ENCODE results near the gene ADAM11. TPM values are rescaled to one million over a fixed set of nuclear protein-coding genes. Genes with fewer than 3 reads are reported as not detected.

ADAM11 gene
- total and polyA plus RNA-seq, 2 of the 8 experiments (the other 6 are each of a cell fraction or from before 2014, with no cell fraction given), result 2.3 to 2.9 TPM

GRCh38 chr17:44779211-44780025, 20.6 kb downstream of the ADAM11 start:
- Histone ChIP-seq H2BK15ac (ENCODE audit: low read length) (peak overlapping the region; percentile 72; the same call in 1 of the 2 replicates), H4K5ac (ENCODE audit: insufficient read length, low read depth, low read length) (peak overlapping the region; percentile 4), H3K18ac (ENCODE audit: extremely low read depth, low read length) (no peak overlapping the region; the same call in none of the 2 replicates), H4K8ac (ENCODE audit: extremely low read depth, insufficient read depth, low read length) (peak overlapping the region; percentile 87), H3K14ac (ENCODE audit: insufficient read length) (no peak overlapping the region), H3K4me1 (replicated peaks in 1 of 4; ENCODE audit: control insufficient read depth in 3 of 4, insufficient read depth in 4 of 4, low read length in 3 of 4) (peaks cover 0 to 28% (median 19%) of the 10 kb centered on the region in 4 experiments; a peak in 6 of 7 replicates), H3K36me3 (ENCODE audit: control insufficient read depth in 2 of 4, insufficient read depth in 4 of 4, low read length in 3 of 4) (no peaks in the 10 kb centered on the region), H3K9me3 (ENCODE audit: insufficient read depth in 2 of 2, low read depth in 1 of 2, low read length in 1 of 2) (no peaks in the 10 kb centered on the region), H3K79me2 (ENCODE audit: control insufficient read depth in 1 of 2, insufficient read depth in 2 of 2, low read length in 2 of 2) (no peaks in the 10 kb centered on the region), H3K27ac (ENCODE audit: low read depth, low read length) (no peak overlapping the region), H3K56ac (replicated peaks; ENCODE audit: insufficient read length, low read depth, low read length) (no peak overlapping the region), H3K4ac (replicated peaks; ENCODE audit: insufficient read length, low read depth, low read length) (no peak overlapping the region), H3K4me3 (ENCODE audit: extremely low read depth in 1 of 4, insufficient read depth in 2 of 4, low read depth in 3 of 4, low read length in 4 of 4) (peak overlapping the region in 3 of 4 experiments; percentile 35 to 55 (median 48); a peak in 6 of 8 replicates), H2AFZ (ENCODE audit: low read length) (0 out of 2 replicates have a peak overlapping the region, but pooled peaks have one; percentile 37), H3K27me3 (replicated peaks in 1 of 4; ENCODE audit: control insufficient read depth in 3 of 4, extremely low read depth in 1 of 4, insufficient read depth in 3 of 4, low read length in 3 of 4) (peaks cover 3 to 18% (median 12%) of the 10 kb centered on the region in 4 experiments; a peak in 6 of 7 replicates), H2AK5ac (ENCODE audit: low read depth, low read length) (0 out of 2 replicates have a peak overlapping the region, but pooled peaks have one; percentile 9), H3K23ac (ENCODE audit: insufficient read length) (no peak overlapping the region), H3K9ac (replicated peaks in 1 of 4; ENCODE audit: extremely low read depth in 1 of 4, low read depth in 3 of 4, low read length in 3 of 4) (no peak overlapping the region; a peak in 1 of 7 replicates), H2BK120ac (replicated peaks; ENCODE audit: low read depth, low read length) (no peak overlapping the region), H3K79me1 (ENCODE audit: low read depth, low read length) (no peaks in the 10 kb centered on the region), H3K4me2 (ENCODE audit: insufficient read depth in 1 of 2, low read depth in 2 of 2, low read length in 2 of 2) (peak overlapping the region; percentile 0 to 79; a peak in 3 of 4 replicates), H2BK12ac (ENCODE audit: low read depth, low read length) (peak overlapping the region; percentile 50; the same call in 1 of the 2 replicates), H3K23me2 (ENCODE audit: low read depth, low read length) (peaks cover 6% of the 10 kb centered on the region; the same call in 1 of the 2 replicates), H4K91ac (replicated peaks; ENCODE audit: insufficient read length, low read length) (peak overlapping the region; percentile 34), H4K20me1 (replicated peaks in 1 of 2; ENCODE audit: control insufficient read depth in 1 of 2, insufficient read depth in 2 of 2, low read length in 2 of 2) (no peaks in the 10 kb centered on the region), H2BK5ac (ENCODE audit: low read depth, low read length) (peak overlapping the region; percentile 61; the same call in 1 of the 2 replicates), H2BK20ac (ENCODE audit: low read length) (0 out of 2 replicates have a peak overlapping the region, but pooled peaks have one; percentile 18)
- 49% methylated on average over 24 of the region's 36 CpGs; no CpG with 5 or more reads in 1 of the 2 experiments for WGBS, 2 experiments (ENCODE audit: extremely low coverage in 1 of 2, insufficient coverage in 1 of 2, insufficient read length in 1 of 2, insufficient replicate concordance in 2 of 2, low coverage in 1 of 2, low lambda C conversion rate in 2 of 2, missing lambda C conversion rate in 1 of 2)
- DNase-seq (ENCODE audit: low read depth in 1 of 2, low spot score in 2 of 2), result peak; percentile 54 to 92
- CTCF ChIA-PET (ENCODE audit: partially characterized antibody), result interaction anchor here (0.6 to 26.7 kb wide), 33 partner anchors 9 to 410 kb away, joined by 3 to 577 read pairs (median 4); partner anchors contain the start of gene HIGD1B
- POLR2A ChIA-PET (ENCODE audit: partially characterized antibody), result interaction anchor here (0.6 to 3.3 kb wide), 12 partner anchors 8 to 105 kb away, joined by 3 to 9 read pairs (median 4); partner anchors contain the start of gene HIGD1B
- no peak for FAIRE-seq
- TF ChIP-seq, protein P1, sequence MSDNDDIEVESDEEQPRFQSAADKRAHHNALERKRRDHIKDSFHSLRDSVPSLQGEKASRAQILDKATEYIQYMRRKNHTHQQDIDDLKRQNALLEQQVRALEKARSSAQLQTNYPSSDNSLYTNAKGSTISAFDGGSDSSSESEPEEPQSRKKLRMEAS (IDR thresholded peaks at IDR 0.05), result 0 out of 2 replicates have a peak, but pooled peaks have one; percentile 11
- TF ChIP-seq, protein P2, sequence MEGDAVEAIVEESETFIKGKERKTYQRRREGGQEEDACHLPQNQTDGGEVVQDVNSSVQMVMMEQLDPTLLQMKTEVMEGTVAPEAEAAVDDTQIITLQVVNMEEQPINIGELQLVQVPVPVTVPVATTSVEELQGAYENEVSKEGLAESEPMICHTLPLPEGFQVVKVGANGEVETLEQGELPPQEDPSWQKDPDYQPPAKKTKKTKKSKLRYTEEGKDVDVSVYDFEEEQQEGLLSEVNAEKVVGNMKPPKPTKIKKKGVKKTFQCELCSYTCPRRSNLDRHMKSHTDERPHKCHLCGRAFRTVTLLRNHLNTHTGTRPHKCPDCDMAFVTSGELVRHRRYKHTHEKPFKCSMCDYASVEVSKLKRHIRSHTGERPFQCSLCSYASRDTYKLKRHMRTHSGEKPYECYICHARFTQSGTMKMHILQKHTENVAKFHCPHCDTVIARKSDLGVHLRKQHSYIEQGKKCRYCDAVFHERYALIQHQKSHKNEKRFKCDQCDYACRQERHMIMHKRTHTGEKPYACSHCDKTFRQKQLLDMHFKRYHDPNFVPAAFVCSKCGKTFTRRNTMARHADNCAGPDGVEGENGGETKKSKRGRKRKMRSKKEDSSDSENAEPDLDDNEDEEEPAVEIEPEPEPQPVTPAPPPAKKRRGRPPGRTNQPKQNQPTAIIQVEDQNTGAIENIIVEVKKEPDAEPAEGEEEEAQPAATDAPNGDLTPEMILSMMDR (IDR thresholded peaks at IDR 0.05; ENCODE audit: control extremely low read depth in 1 of 3, insufficient read depth in 1 of 3, low read depth in 1 of 3, low read length in 3 of 3), result peak; percentile 49 to 86 (median 71)
- TF ChIP-seq KDM4A (IDR thresholded peaks at IDR 0.05; ENCODE audit: low read depth, low read length, severe bottlenecking) (peak; percentile 74), JUND (IDR thresholded peaks at IDR 0.05; ENCODE audit: low read length) (peak; percentile 75), ASH2L (IDR thresholded peaks at IDR 0.05; ENCODE audit: low read length) (peak; percentile 30), CREB1 (IDR thresholded peaks at IDR 0.05) (peak; percentile 95), RAD21 (IDR thresholded peaks at IDR 0.05 in 1 of 2, conservative IDR thresholded peaks at IDR 0.05 in 1 of 2; ENCODE audit: low read depth in 2 of 2, low read length in 2 of 2) (peak; percentile 52 to 60)

All from H1 (cell line).